Choroid plexus epithelial cell (primary cell): ENCODE results near the gene CTF1.

Source experiments
- DNase-seq: peaks from one replicate; pipeline ENCODE4 v3.0.0-alpha.2; 2010; ENCODE audit warnings: low read depth
- H3K4me3 ChIP-seq: 2 replicates; pipeline ENCODE4 v1.5.1; 2011; ENCODE audit warnings: low read depth, mild to moderate bottlenecking, control low read depth, low read length, moderate library complexity
- CTCF ChIP-seq: conservative IDR thresholded peaks from 2 replicates; pipeline ENCODE4 v1.5.1; 2011; ENCODE audit warnings: low read depth, mild to moderate bottlenecking, control low read depth, inconsistent platforms, low read length, moderate library complexity

CTF1 gene

GRCh38 chr16:30927789-30928378 is 31.5 kb downstream of the CTF1 start:
- no peak overlapping the region for H3K4me3 ChIP-seq
- no peak for TF ChIP-seq CTCF
- peak; percentile 64 for DNase-seq

GRCh38 chr16:30928390-30928789 is 32.0 kb downstream of the CTF1 start:
- no peak for TF ChIP-seq CTCF
- no peak overlapping the region for H3K4me3 ChIP-seq

GRCh38 chr16:30929167-30929566 is 32.8 kb downstream of the CTF1 start:
- TF ChIP-seq CTCF: no peak
- no peak for DNase-seq
- no peak overlapping the region for H3K4me3 ChIP-seq

More at GRCh38 chr16:30928390-30928789, 32.0 kb downstream of the CTF1 start:
- no peak for DNase-seq

GRCh38 chr16:30930160-30930571 is 33.8 kb downstream of the CTF1 start:
- no peak for TF ChIP-seq CTCF
- no peak overlapping the region for H3K4me3 ChIP-seq
- no peak for DNase-seq

GRCh38 chr16:30931068-30931650 is 34.7 kb downstream of the CTF1 start:
- no peak for TF ChIP-seq CTCF
- DNase-seq: no peak
- no peak overlapping the region for H3K4me3 ChIP-seq

- peak; percentile 80 for DNase-seq
- no peak overlapping the region for H3K4me3 ChIP-seq
- peak; percentile 80 for TF ChIP-seq CTCF
Measured at GRCh38 chr16:30934827-30935557, 38.6 kb downstream of the CTF1 start.
